Liver (tissue), 2 donors: ENCODE data around the gene BRD9.

Experiments used
- JUND ChIP-seq, 2 donors: IDR thresholded peaks; 2 replicates each; pipeline ENCODE4 v1.6.1; 2016; ENCODE audit warnings: antibody characterized with exemption in 2 of 2
- REST ChIP-seq: IDR thresholded peaks from 2 replicates; pipeline ENCODE4 v1.6.1; 2016; ENCODE audit warnings: antibody characterized with exemption, mild to moderate bottlenecking
- TAF1 ChIP-seq: conservative IDR thresholded peaks from 2 replicates; pipeline ENCODE4 v1.6.1; 2016; ENCODE audit warnings: antibody characterized with exemption, mild to moderate bottlenecking
- YY1 ChIP-seq: IDR thresholded peaks from 2 replicates; pipeline ENCODE4 v1.6.1; 2016; ENCODE audit warnings: antibody characterized with exemption, mild to moderate bottlenecking
- donor health status: healthy.

DNA sequence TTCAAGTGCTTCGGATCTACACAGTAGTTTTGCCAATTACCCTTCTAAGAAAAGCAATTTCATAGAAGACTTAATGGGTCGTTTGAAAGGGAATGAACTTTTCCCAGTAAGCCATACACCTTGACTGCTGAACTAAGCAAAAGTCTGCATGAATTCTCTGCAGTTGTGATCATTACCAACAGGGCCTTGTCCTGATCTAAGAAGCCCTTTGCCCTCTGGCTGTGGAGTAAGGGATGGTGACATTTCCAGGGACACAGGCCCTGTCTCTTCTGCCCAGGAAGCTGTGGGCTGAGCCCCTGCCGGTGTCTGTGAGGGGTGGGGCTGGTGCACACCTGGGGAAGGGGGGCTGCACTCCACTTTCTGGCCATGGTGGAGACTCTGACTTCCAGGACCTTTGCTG is 72.4 kb downstream of the BRD9 start:
- TF ChIP-seq REST (no peak), TAF1 (no peak), YY1 (no peak), JUND (IDR thresholded peaks at IDR 0.05) (no peak)
